OCI-LY7 (cell line): ENCODE data around the gene AIRE. TPM values are rescaled to one million over a fixed set of nuclear protein-coding genes. Genes with fewer than 3 reads are reported as not detected.

ENCODE experiments used
- BruUV-seq: library from RNA; stranded (reverse); fragments of 400-500 nt; replicated peaks from 2 replicates; lab custom pipeline; 2021; lab: Mats Ljungman, UMichigan
- CTCF ChIA-PET: fragments of 300-600 bp; sonication (Branson Sonifier 250); formaldehyde crosslinking; loops from one replicate; lab custom pipeline; 2022; ENCODE audit warnings: antibody characterized with exemption; ENCODE audit not compliant: unreplicated experiment; lab: Charles Lee
- POLR2A ChIA-PET: fragments of 300-600 bp; sonication (Branson Sonifier 250); formaldehyde crosslinking; loops from one replicate; lab custom pipeline; 2022; ENCODE audit warnings: antibody characterized with exemption; lab: Charles Lee
- DNase-seq: peaks from one replicate; pipeline ENCODE4 v3.0.0-alpha.2; 2015; ENCODE audit warnings: low spot score
- H2AFZ ChIP-seq: fragments of 200-600 bp; sonication (generic), shearing (Covaris generic); 2 replicates; pipeline ENCODE4 v1.6.1; 2014; ENCODE audit warnings: mild to moderate bottlenecking, antibody characterized with exemption, low read length, moderate library complexity
- H3K27ac ChIP-seq: fragments of 200-600 bp; sonication (generic); 2 replicates; pipeline ENCODE4 v1.5.1; 2014; ENCODE audit warnings: mixed run types, low read depth, mild to moderate bottlenecking, moderate library complexity, low read length, inconsistent platforms; ENCODE audit not compliant: poor library complexity, severe bottlenecking
- H3K36me3 ChIP-seq: fragments of 200-600 bp; sonication (generic); 2 replicates; pipeline ENCODE4 v1.6.1; 2014; ENCODE audit warnings: mild to moderate bottlenecking, antibody characterized with exemption, low read length, moderate library complexity, mixed read lengths; ENCODE audit not compliant: insufficient read depth
- H3K4me1 ChIP-seq: fragments of 200-600 bp; sonication (generic); 2 replicates; pipeline ENCODE4 v1.5.1; 2014; ENCODE audit warnings: mild to moderate bottlenecking, low read length; ENCODE audit not compliant: insufficient read depth, poor library complexity, severe bottlenecking
- H3K4me2 ChIP-seq: fragments of 200-600 bp; sonication (generic); 2 replicates; pipeline ENCODE4 v1.6.1; 2014; ENCODE audit warnings: mild to moderate bottlenecking, low read length
- H3K4me3 ChIP-seq: fragments of 200-600 bp; sonication (generic); 2 replicates; pipeline ENCODE4 v1.5.1; 2014; ENCODE audit warnings: mild to moderate bottlenecking, low read depth, low read length; ENCODE audit not compliant: poor library complexity, severe bottlenecking
- H3K79me2 ChIP-seq: fragments of 200-600 bp; sonication (generic); 2 replicates; pipeline ENCODE4 v1.6.1; 2016; ENCODE audit warnings: low read depth, mild to moderate bottlenecking, low read length, moderate library complexity, mixed read lengths; ENCODE audit not compliant: insufficient read depth
- H3K9me2 ChIP-seq: fragments of 200-600 bp; sonication (generic); 2 replicates; pipeline ENCODE4 v1.6.1; 2016; ENCODE audit warnings: mild to moderate bottlenecking, low read length, mixed read lengths; ENCODE audit not compliant: insufficient read depth
- H3K9me3 ChIP-seq: fragments of 200-600 bp; sonication (generic); 2 replicates; pipeline ENCODE4 v1.6.1; 2014; ENCODE audit warnings: mild to moderate bottlenecking, mixed run types, low read length, mixed read lengths
- H4K20me1 ChIP-seq: fragments of 200-600 bp; sonication (generic); 2 replicates; pipeline ENCODE4 v1.6.1; 2014; ENCODE audit warnings: mild to moderate bottlenecking, antibody characterized with exemption, low read length, moderate library complexity, mixed read lengths; ENCODE audit not compliant: insufficient read depth
- EZH2phosphoT487 ChIP-seq: fragments of 200-600 bp; sonication (generic); IDR thresholded peaks from 2 replicates; pipeline ENCODE4 v1.6.1; 2018; ENCODE audit warnings: low read depth, borderline replicate concordance, mild to moderate bottlenecking, mixed run types, antibody characterized with exemption, low read length, moderate library complexity, mixed read lengths
- intact Hi-C: fragments of 100-400 bp; cut with micrococcal nuclease; formaldehyde crosslinking; loops from one replicate; pipeline ENCODE4 v1.10.0; 2022; ENCODE audit not compliant: unreplicated experiment
- total RNA-seq, 2 experiments: library from RNA; depleted of rRNA in 1 of 2; stranded (reverse); fragments of >200 nt in 1 of 2; shearing (Covaris generic) in 1 of 2; gene quantifications; 2 replicates each; pipeline ENCODE4 v1.2.3, GENCODE V29; 2014 to 2022
- TF ChIP-seq, protein P1 (sequence below): fragments of 200-600 bp; sonication (generic); conservative IDR thresholded peaks from 2 replicates; pipeline ENCODE4 v1.5.1; 2014; ENCODE audit warnings: mild to moderate bottlenecking, antibody characterized with exemption, low read length, moderate library complexity, mixed read lengths

Gene AIRE
- total RNA-seq, 2 experiments from 2014 or later, result not detected

DNA sequence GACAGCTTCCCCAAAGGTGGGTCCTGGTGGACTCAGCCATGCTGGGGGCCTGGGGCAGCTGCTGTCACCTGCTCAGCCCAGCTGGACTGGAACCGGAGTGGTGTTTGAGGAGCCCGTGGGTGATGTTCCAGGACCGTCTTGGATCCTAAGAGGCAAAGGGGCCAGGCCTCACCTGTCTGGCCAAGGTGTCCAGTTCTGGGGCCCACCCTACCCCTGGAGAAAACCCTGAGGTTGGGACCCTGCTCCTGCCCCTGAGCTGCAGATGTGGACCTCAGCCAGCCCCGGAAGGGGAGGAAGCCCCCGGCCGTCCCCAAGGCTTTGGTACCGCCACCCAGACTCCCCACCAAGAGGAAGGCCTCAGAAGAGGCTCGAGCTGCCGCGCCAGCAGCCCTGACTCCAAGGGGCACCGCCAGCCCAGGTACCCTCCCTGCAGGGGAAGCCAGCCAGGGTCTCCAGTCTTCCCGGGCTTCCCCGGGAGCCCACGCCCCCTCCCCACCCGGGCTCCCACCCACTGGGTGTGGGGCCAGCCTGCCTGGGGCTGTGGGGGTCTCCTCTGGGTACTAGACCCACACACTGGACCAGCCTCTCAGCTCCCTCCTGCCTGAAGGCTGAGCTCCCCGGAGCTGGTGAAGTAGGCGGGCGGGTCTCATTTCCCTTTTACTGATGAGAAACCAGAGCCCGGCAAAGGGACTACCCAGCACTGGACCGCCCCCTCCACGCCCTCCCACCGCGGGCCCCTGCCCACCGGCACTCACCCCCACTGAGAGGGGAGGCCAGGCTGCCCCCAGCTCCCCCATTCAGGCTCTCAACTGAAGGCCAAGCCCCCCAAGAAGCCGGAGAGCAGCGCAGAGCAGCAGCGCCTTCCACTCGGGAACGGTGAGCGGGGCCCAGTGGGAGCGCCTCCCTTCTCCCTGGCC is 1.3 kb downstream of the AIRE start:
- Histone ChIP-seq H3K4me1 (no peaks in the 10 kb centered on the region), H3K79me2 (no peaks in the 10 kb centered on the region), H3K4me3 (no peak overlapping the region), H3K36me3 (no peaks in the 10 kb centered on the region), H2AFZ (no peak overlapping the region), H3K9me3 (no peaks in the 10 kb centered on the region), H4K20me1 (no peaks in the 10 kb centered on the region), H3K27ac (no peak overlapping the region), H3K9me2 (no peaks in the 10 kb centered on the region), H3K4me2 (no peak overlapping the region)
- BruUV-seq, result no TSS peak
- ChIA-PET CTCF (interaction anchor here (0.6 kb wide), 1 partner anchor 29 kb away, joined by 3 read pairs; no protein-coding TSS in a partner anchor), POLR2A (no interaction called here)
- no peak for TF ChIP-seq EZH2phosphoT487
- TF ChIP-seq, protein P1, sequence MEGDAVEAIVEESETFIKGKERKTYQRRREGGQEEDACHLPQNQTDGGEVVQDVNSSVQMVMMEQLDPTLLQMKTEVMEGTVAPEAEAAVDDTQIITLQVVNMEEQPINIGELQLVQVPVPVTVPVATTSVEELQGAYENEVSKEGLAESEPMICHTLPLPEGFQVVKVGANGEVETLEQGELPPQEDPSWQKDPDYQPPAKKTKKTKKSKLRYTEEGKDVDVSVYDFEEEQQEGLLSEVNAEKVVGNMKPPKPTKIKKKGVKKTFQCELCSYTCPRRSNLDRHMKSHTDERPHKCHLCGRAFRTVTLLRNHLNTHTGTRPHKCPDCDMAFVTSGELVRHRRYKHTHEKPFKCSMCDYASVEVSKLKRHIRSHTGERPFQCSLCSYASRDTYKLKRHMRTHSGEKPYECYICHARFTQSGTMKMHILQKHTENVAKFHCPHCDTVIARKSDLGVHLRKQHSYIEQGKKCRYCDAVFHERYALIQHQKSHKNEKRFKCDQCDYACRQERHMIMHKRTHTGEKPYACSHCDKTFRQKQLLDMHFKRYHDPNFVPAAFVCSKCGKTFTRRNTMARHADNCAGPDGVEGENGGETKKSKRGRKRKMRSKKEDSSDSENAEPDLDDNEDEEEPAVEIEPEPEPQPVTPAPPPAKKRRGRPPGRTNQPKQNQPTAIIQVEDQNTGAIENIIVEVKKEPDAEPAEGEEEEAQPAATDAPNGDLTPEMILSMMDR, result no peak
- intact Hi-C loops, result no loop called here
- no peak for DNase-seq

DNA sequence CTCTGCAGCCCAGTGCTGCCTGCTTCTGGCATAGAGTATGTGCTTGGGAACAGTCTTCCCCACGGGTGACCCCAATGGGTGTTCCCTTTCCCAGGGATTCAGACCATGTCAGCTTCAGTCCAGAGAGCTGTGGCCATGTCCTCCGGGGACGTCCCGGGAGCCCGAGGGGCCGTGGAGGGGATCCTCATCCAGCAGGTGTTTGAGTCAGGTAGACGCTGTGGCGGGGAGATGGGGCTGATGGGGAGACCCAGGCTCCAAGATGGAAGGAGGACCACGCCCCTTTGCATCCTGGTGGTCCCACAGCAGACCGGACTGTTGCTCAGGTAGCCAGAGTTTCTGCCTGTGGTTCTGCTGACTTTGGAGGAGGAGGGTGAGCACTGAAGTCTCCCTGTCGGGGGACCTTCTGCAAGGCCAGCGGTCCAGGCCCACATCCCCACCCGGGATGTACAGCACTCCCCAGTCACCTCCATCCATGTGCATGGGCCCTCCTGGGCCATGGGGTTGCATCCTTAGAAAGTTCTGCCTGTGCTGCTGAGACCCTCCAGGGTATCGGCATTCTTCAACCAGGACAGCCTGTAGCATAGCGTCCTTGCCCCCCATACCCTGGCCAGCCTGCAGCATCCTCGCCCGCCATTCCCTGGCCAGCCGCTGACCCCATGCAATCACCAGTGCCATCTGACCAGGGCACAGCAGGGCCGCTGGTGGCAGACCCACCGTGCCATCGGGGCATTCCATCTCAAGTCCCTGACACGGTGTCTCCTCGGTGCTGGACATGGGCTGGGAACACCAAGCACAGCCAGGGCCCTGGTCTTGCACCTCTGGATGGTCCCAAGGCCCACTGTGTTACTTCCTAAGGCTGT is 2.8 kb downstream of the AIRE start:
- no peak for TF ChIP-seq EZH2phosphoT487
- TF ChIP-seq, protein P1, result no peak
- ChIA-PET CTCF (no interaction called here), POLR2A (no interaction called here)
- no peaks in the 10 kb centered on the region for H3K79me2 ChIP-seq
- H4K20me1 ChIP-seq, result no peaks in the 10 kb centered on the region
- H3K9me2 ChIP-seq, result no peaks in the 10 kb centered on the region
- intact Hi-C loops, result no loop called here
- H3K9me3 ChIP-seq, result no peaks in the 10 kb centered on the region
- no TSS peak for BruUV-seq
- H3K27ac ChIP-seq, result no peak overlapping the region
- DNase-seq, result no peak
- no peaks in the 10 kb centered on the region for H3K36me3 ChIP-seq
- no peak overlapping the region for H3K4me3 ChIP-seq
- no peaks in the 10 kb centered on the region for H3K4me1 ChIP-seq
- no peak overlapping the region for H3K4me2 ChIP-seq
- no peak overlapping the region for H2AFZ ChIP-seq
